H9 (cell line): Measurements from ENCODE around the gene SRRD. TPM values are rescaled to one million over a fixed set of nuclear protein-coding genes. Genes with fewer than 3 reads are reported as not detected.

Experiments
- DNase-seq: peaks from one replicate; pipeline ENCODE4 v3.0.0-alpha.2; 2017
- H2AFZ ChIP-seq: one replicate; pipeline ENCODE4 v1.6.1; 2013; ENCODE audit warnings: mild to moderate bottlenecking, low read length, control low read depth, moderate library complexity
- H2AK5ac ChIP-seq: 2 replicates; pipeline ENCODE4 v1.6.1; 2013; ENCODE audit warnings: low read length, control low read depth, mixed read lengths; ENCODE audit not compliant: insufficient read length
- H2BK120ac ChIP-seq: one replicate; pipeline ENCODE4 v1.6.1; 2013; ENCODE audit warnings: low read depth, mild to moderate bottlenecking, low read length, control low read depth, inconsistent platforms; ENCODE audit not compliant: poor library complexity, severe bottlenecking
- H2BK12ac ChIP-seq: 2 replicates; pipeline ENCODE4 v1.6.1; 2013; ENCODE audit warnings: low read length, control low read depth, mixed read lengths, low read depth; ENCODE audit not compliant: insufficient read length
- H2BK15ac ChIP-seq: 2 replicates; pipeline ENCODE4 v1.6.1; 2013; ENCODE audit warnings: low read depth, low read length, control low read depth
- H2BK20ac ChIP-seq: one replicate; pipeline ENCODE4 v1.6.1; 2013; ENCODE audit warnings: low read depth, mild to moderate bottlenecking, low read length, control low read depth, inconsistent platforms; ENCODE audit not compliant: poor library complexity, severe bottlenecking
- H2BK5ac ChIP-seq: 2 replicates; pipeline ENCODE4 v1.6.1; 2013; ENCODE audit warnings: low read length, control low read depth, mixed read lengths; ENCODE audit not compliant: insufficient read length
- H3K14ac ChIP-seq: 2 replicates; pipeline ENCODE4 v1.6.1; 2013; ENCODE audit warnings: low read length, control low read depth; ENCODE audit not compliant: insufficient read depth
- H3K18ac ChIP-seq: 2 replicates; pipeline ENCODE4 v1.6.1; 2013; ENCODE audit warnings: low read depth, mild to moderate bottlenecking, mixed read lengths, low read length, control low read depth; ENCODE audit not compliant: insufficient read length
- H3K23ac ChIP-seq: 2 replicates; pipeline ENCODE4 v1.6.1; 2013; ENCODE audit warnings: low read length, control low read depth, mixed read lengths, low read depth; ENCODE audit not compliant: insufficient read length
- H3K23me2 ChIP-seq: 2 replicates; pipeline ENCODE4 v1.6.1; 2013; ENCODE audit warnings: low read depth, mild to moderate bottlenecking, mixed read lengths, low read length, control low read depth; ENCODE audit not compliant: insufficient read length, poor library complexity, severe bottlenecking
- H3K27ac ChIP-seq: 2 replicates; pipeline ENCODE4 v1.5.1; 2013; ENCODE audit warnings: low read length, control low read depth, mixed read lengths, low read depth; ENCODE audit not compliant: insufficient read length
- H3K27me3 ChIP-seq: 2 replicates; pipeline ENCODE4 v1.6.1; 2013; ENCODE audit warnings: low read length, control low read depth, inconsistent platforms; ENCODE audit not compliant: insufficient read depth
- H3K4ac ChIP-seq: 2 replicates; pipeline ENCODE4 v1.6.1; 2013; ENCODE audit warnings: low read depth, mild to moderate bottlenecking, control low read depth, inconsistent platforms, low read length, moderate library complexity
- H3K4me1 ChIP-seq: 2 replicates; pipeline ENCODE4 v1.6.1; 2013; ENCODE audit warnings: low read length, control low read depth, inconsistent platforms; ENCODE audit not compliant: insufficient read depth
- H3K4me2 ChIP-seq: 2 replicates; pipeline ENCODE4 v1.6.1; 2013; ENCODE audit warnings: low read length, control low read depth, mixed read lengths; ENCODE audit not compliant: insufficient read length, insufficient read depth
- H3K56ac ChIP-seq: 2 replicates; pipeline ENCODE4 v1.6.1; 2013; ENCODE audit warnings: low read depth, mild to moderate bottlenecking, mixed read lengths, low read length, control low read depth; ENCODE audit not compliant: insufficient read length
- H3K79me1 ChIP-seq: 2 replicates; pipeline ENCODE4 v1.6.1; 2013; ENCODE audit warnings: low read depth, mild to moderate bottlenecking, moderate library complexity, low read length, control low read depth, inconsistent platforms; ENCODE audit not compliant: insufficient read depth, poor library complexity, severe bottlenecking
- H3K79me2 ChIP-seq: 2 replicates; pipeline ENCODE4 v1.6.1; 2013; ENCODE audit warnings: low read length, control low read depth, inconsistent platforms; ENCODE audit not compliant: insufficient read depth
- H3K9ac ChIP-seq: 2 replicates; pipeline ENCODE4 v1.6.1; 2013; ENCODE audit warnings: low read length, control low read depth, mixed read lengths; ENCODE audit not compliant: insufficient read length; ENCODE audit errors: extremely low read depth
- H3K9me3 ChIP-seq: one replicate; pipeline ENCODE4 v1.6.1; 2013; ENCODE audit warnings: low read depth, low read length, inconsistent platforms; ENCODE audit not compliant: control insufficient read depth
- H3T11ph ChIP-seq: one replicate; pipeline ENCODE4 v1.6.1; 2013; ENCODE audit warnings: mild to moderate bottlenecking, low read length, control low read depth, inconsistent platforms
- H4K20me1 ChIP-seq: one replicate; pipeline ENCODE4 v1.6.1; 2013; ENCODE audit not compliant: control insufficient read depth, insufficient read length, insufficient read depth
- H4K5ac ChIP-seq: 2 replicates; pipeline ENCODE4 v1.6.1; 2013; ENCODE audit warnings: low read depth, mild to moderate bottlenecking, mixed read lengths, low read length, control low read depth; ENCODE audit not compliant: insufficient read length
- H4K8ac ChIP-seq: replicated peaks from 2 replicates; pipeline ENCODE4 v1.6.1; 2013; ENCODE audit warnings: low read length, control low read depth, mixed read lengths, low read depth; ENCODE audit not compliant: insufficient read length
- H4K91ac ChIP-seq: 2 replicates; pipeline ENCODE4 v1.6.1; 2013; ENCODE audit warnings: low read depth, mild to moderate bottlenecking, moderate library complexity, mixed read lengths, low read length, control low read depth; ENCODE audit not compliant: insufficient read length
- H3K27ac Mint-ChIP-seq, 3 experiments: 2 replicates in 2 of 3; 3 replicates in 1 of 3; pipeline ENCODE4 v1.8.0; 2020 to 2021; ENCODE audit warnings: mixed read lengths in 3 of 3, mild to moderate bottlenecking in 1 of 3, moderate library complexity in 1 of 3
- H3K27me3 Mint-ChIP-seq: 2 replicates; pipeline ENCODE4 v1.8.0; 2021; ENCODE audit warnings: low read depth, mild to moderate bottlenecking, moderate library complexity, mixed read lengths
- H3K36me3 Mint-ChIP-seq, 3 experiments: 2 replicates in 2 of 3; 3 replicates in 1 of 3; pipeline ENCODE4 v1.8.0; 2020 to 2021; ENCODE audit warnings: low read depth in 3 of 3, mixed read lengths in 3 of 3; ENCODE audit not compliant: insufficient read depth in 1 of 3
- H3K4me1 Mint-ChIP-seq, 2 experiments: 2 replicates each; pipeline ENCODE4 v1.8.0; 2020; ENCODE audit warnings: mixed read lengths in 2 of 2
- H3K4me3 Mint-ChIP-seq, 2 experiments: 2 replicates in 1 of 2; 3 replicates in 1 of 2; pipeline ENCODE4 v1.8.0; 2020 to 2021; ENCODE audit warnings: mild to moderate bottlenecking in 2 of 2, mixed read lengths in 2 of 2, moderate library complexity in 1 of 2
- H3K9me3 Mint-ChIP-seq, 2 experiments: 2 replicates in 1 of 2; 3 replicates in 1 of 2; pipeline ENCODE4 v1.8.0; 2020; ENCODE audit warnings: mild to moderate bottlenecking in 2 of 2, mixed read lengths in 2 of 2, moderate library complexity in 1 of 2
- CTCF ChIP-seq: fragments of 200-600 bp; sonication (generic); conservative IDR thresholded peaks from 3 replicates; pipeline ENCODE4 v1.8.0; 2021; ENCODE audit warnings: antibody characterized with exemption, mild to moderate bottlenecking
- WGBS: extraction: QIAGEN DNeasy Blood & Tissue Kit; methylation state at CpG from one replicate; pipeline ENCODE4 v1.1.7; 2013; ENCODE audit warnings: missing lambda C conversion rate, low lambda C conversion rate, mixed read lengths; ENCODE audit not compliant: insufficient read length; ENCODE audit errors: extremely low coverage; 5-methylcytosine and 5-hydroxymethylcytosine counted together
- total RNA-seq: library from RNA; stranded (reverse); gene quantifications from 2 replicates; pipeline ENCODE4 v1.2.1, GENCODE V29; 2021

SRRD gene
- total RNA-seq, 1 experiment from 2014 or later, result 36.0 TPM

GRCh38 chr22:26512149-26512793 is 28.6 kb downstream of the SRRD start, which contains the start of gene TFIP11:
Gene TFIP11, minus strand, starts transcription at chr22:26512473. Its CDS starts 2,201 bp downstream, at chr22:26510272.
- no peak within 1 kb of the TSS for H2BK20ac ChIP-seq
- no peak within 1 kb of the TSS for H2AK5ac ChIP-seq
- no peak within 1 kb of the TSS for H2BK12ac ChIP-seq
- H2AFZ ChIP-seq, result no peak within 1 kb of the TSS
- DNase-seq, result peak; percentile 97
- H4K91ac ChIP-seq, result no peak within 1 kb of the TSS
- peak within 1 kb of the TSS; percentile 65; the same call in 1 of the 2 replicates for H3K14ac ChIP-seq
- peak within 1 kb of the TSS; percentile 98 to 99 (median 99) for H3K27ac Mint-ChIP-seq
- no peak within 1 kb of the TSS for H2BK120ac ChIP-seq
- H4K5ac ChIP-seq, result no peak within 1 kb of the TSS
- no peak within 1 kb of the TSS for H3K4ac ChIP-seq
- H3K4me1 ChIP-seq, result peaks cover 3% of the 10 kb centered on the region
- H3K9ac ChIP-seq, result peak within 1 kb of the TSS; percentile 88
- H3K9me3 Mint-ChIP-seq, result no peaks in the 10 kb centered on the region
- H3K18ac ChIP-seq, result no peak within 1 kb of the TSS
- no peaks in the 10 kb centered on the region for H3K27me3 ChIP-seq
- peaks cover 10% of the 10 kb centered on the region for H3K23me2 ChIP-seq
- no peaks in the 10 kb centered on the region for H4K20me1 ChIP-seq
- H3K4me1 Mint-ChIP-seq, result peaks cover 20 to 24% of the 10 kb centered on the region in 2 experiments
- TF ChIP-seq CTCF, result peak; percentile 48
- no peaks in the 10 kb centered on the region for H3K9me3 ChIP-seq
- peak within 1 kb of the TSS; percentile 100 for H3K4me3 Mint-ChIP-seq
- H3K27me3 Mint-ChIP-seq, result no peaks in the 10 kb centered on the region
- no CpG with 5 or more reads among the region's 40 CpGs for WGBS
- H3K27ac ChIP-seq, result no peak within 1 kb of the TSS
- no peak within 1 kb of the TSS for H3T11ph ChIP-seq
- H3K4me2 ChIP-seq, result peak within 1 kb of the TSS; percentile 94
- H3K23ac ChIP-seq, result no peak within 1 kb of the TSS
- H3K79me2 ChIP-seq, result peaks cover 3% of the 10 kb centered on the region; the same call in 1 of the 2 replicates
- no peak within 1 kb of the TSS for H2BK15ac ChIP-seq
- H2BK5ac ChIP-seq, result no peak within 1 kb of the TSS
- H4K8ac ChIP-seq, result no peak within 1 kb of the TSS
- peaks cover 10 to 27% (median 17%) of the 10 kb centered on the region in 3 experiments; a peak in 6 of 7 replicates for H3K36me3 Mint-ChIP-seq
- no peaks in the 10 kb centered on the region for H3K79me1 ChIP-seq
- H3K56ac ChIP-seq, result no peak within 1 kb of the TSS
